ENCODE measurements around the gene OR6K3. TPM values are rescaled to one million over a fixed set of nuclear protein-coding genes. Genes with fewer than 3 reads are reported as not detected.

OR6K3 gene
- total RNA-seq (not detected), polyA plus RNA-seq (not detected)
- long read RNA-seq, donor 1: 0 reads
- long read RNA-seq, donor 2: 0 reads
- long read RNA-seq, donor 3: 0 reads
- long read RNA-seq, donor 4: 0 reads
- long read RNA-seq, donor 5: 0 reads
- long read RNA-seq, donor 6: 0 reads
- long read RNA-seq, donor 7: 0 reads
- long read RNA-seq, donor 8: 0 reads
- long read RNA-seq, donor 9: 0 reads
- long read RNA-seq, donor 10: 0 reads

GRCh38 chr1:158720620-158721019 is at the start of gene OR6K3:
Gene OR6K3 (minus strand): TSS chr1:158720720. CDS start chr1:158718115, 2,605 bp downstream.
- no peaks in the 10 kb centered on the region for H3K4me1 ChIP-seq
- no peaks in the 10 kb centered on the region for H3K36me3 ChIP-seq
- H3K4me3 ChIP-seq: no peak within 1 kb of the TSS
- WGBS, 5 donors: 70 to 83% (median 74%) methylated on average over 2 of the region's 2 CpGs
- no peak for TF ChIP-seq POLR2AphosphoS5 (IDR thresholded peaks at IDR 0.05)
- TF ChIP-seq EP300 (IDR thresholded peaks at IDR 0.05): no peak
- TF ChIP-seq CTCF (IDR thresholded peaks at IDR 0.05): no peak
- no peak for TF ChIP-seq POLR2A (IDR thresholded peaks at IDR 0.05)
- H3K27me3 ChIP-seq: no peaks in the 10 kb centered on the region
- no peaks in the 10 kb centered on the region for H3K9me3 ChIP-seq
- no peak for DNase-seq
- intact Hi-C loops (cut with DNase I; ENCODE audit: low total_unique reads): no loop called here
- H3K27ac ChIP-seq: no peak within 1 kb of the TSS

GRCh38 chr1:158754420-158754819 is 33.9 kb upstream of the OR6K3 start, which contains the start of gene OR6K6:
Gene OR6K6 (plus strand): TSS chr1:158754720. CDS start chr1:158754888, 168 bp downstream.
- WGBS, 5 donors: 68 to 89% (median 88%) methylated on average over 2 of the region's 2 CpGs
- intact Hi-C loops (cut with DNase I; ENCODE audit: low total_unique reads): no loop called here
- Histone ChIP-seq H3K9me3 (no peaks in the 10 kb centered on the region), H3K4me3 (no peak within 1 kb of the TSS), H3K27me3 (no peaks in the 10 kb centered on the region), H3K36me3 (no peaks in the 10 kb centered on the region), H3K4me1 (no peaks in the 10 kb centered on the region), H3K27ac (no peak within 1 kb of the TSS)
- no peak for DNase-seq
- no peak for TF ChIP-seq POLR2A (IDR thresholded peaks at IDR 0.05)
- TF ChIP-seq CTCF (IDR thresholded peaks at IDR 0.05): no peak
- no peak for TF ChIP-seq POLR2AphosphoS5 (IDR thresholded peaks at IDR 0.05)
- no peak for TF ChIP-seq EP300 (IDR thresholded peaks at IDR 0.05)

GRCh38 chr1:158752155-158752712 is 31.7 kb upstream of the OR6K3 start:
- TF ChIP-seq EP300 (IDR thresholded peaks at IDR 0.05): no peak
- no peak for TF ChIP-seq POLR2AphosphoS5 (IDR thresholded peaks at IDR 0.05)
- TF ChIP-seq POLR2A (IDR thresholded peaks at IDR 0.05): no peak
- TF ChIP-seq CTCF (IDR thresholded peaks at IDR 0.05): no peak
- Histone ChIP-seq H3K36me3 (no peaks in the 10 kb centered on the region), H3K9me3 (no peaks in the 10 kb centered on the region), H3K27ac (no peak overlapping the region), H3K27me3 (no peaks in the 10 kb centered on the region), H3K4me3 (no peak overlapping the region), H3K4me1 (no peaks in the 10 kb centered on the region)
- DNase-seq: no peak
- intact Hi-C loops (cut with DNase I; ENCODE audit: low total_unique reads): no loop called here
- WGBS, 5 donors: 79 to 91% (median 86%) methylated on average over 4 to 9 of the region's 9 CpGs

- H3K4me1 ChIP-seq: no peaks in the 10 kb centered on the region
- no peaks in the 10 kb centered on the region for H3K9me3 ChIP-seq
- intact Hi-C loops (cut with DNase I; ENCODE audit: low total_unique reads): no loop called here
- no peaks in the 10 kb centered on the region for H3K27me3 ChIP-seq
- no peaks in the 10 kb centered on the region for H3K36me3 ChIP-seq
- DNase-seq: no peak
- no peak for TF ChIP-seq CTCF (IDR thresholded peaks at IDR 0.05)
- TF ChIP-seq EP300 (IDR thresholded peaks at IDR 0.05): no peak
- H3K4me3 ChIP-seq: no peak overlapping the region
- H3K27ac ChIP-seq: no peak overlapping the region
These were observed 15.3 kb upstream of the OR6K3 start for GRCh38 chr1:158735848-158736247.

All from stomach (tissue), 19 donors.